Transverse colon (tissue), 4 donors: ENCODE data around the gene C2orf49.

Experiments
- CTCF ChIP-seq, 5 experiments: fragments of 200-600 bp in 3 of 5; fragments of 450-650 bp in 2 of 5; sonication (generic) in 3 of 5; IDR thresholded peaks; 1 replicate in 2 of 5; 2 replicates in 3 of 5; pipeline ENCODE4 v1.5.1; 2016 to 2017; ENCODE audit warnings: antibody characterized with exemption in 5 of 5, inconsistent platforms in 3 of 5, mild to moderate bottlenecking in 2 of 5, moderate library complexity in 1 of 5
- POLR2AphosphoS5 ChIP-seq, 3 donors: sonication (generic); formaldehyde crosslinking; IDR thresholded peaks; one replicate each; pipeline ENCODE4 v1.6.1; 2016; ENCODE audit warnings: antibody characterized with exemption in 3 of 3

- peak; percentile 35 to 48 (median 40) for TF ChIP-seq CTCF (IDR thresholded peaks at IDR 0.05)
- no peak for TF ChIP-seq POLR2AphosphoS5 (IDR thresholded peaks at IDR 0.05)
Observed at GRCh38 chr2:105287692-105288091, 49.6 kb upstream of the C2orf49 start.
